Activated T-helper 9 cell treated with anti-CD3 and anti-CD28 coated beads, Interleukin-2, amount 50 U/mL, for 16 hours (primary cell): ENCODE data around the gene PDSS2.
"Not testable (repeated sequence)": the region's sequence is repeated elsewhere in the genome, so short reads cannot be mapped to it uniquely, and the experiment has no call there.

Experiments
- DNase-seq: peaks from one replicate; pipeline ENCODE4 v3.0.0-alpha.2; 2020; ENCODE audit warnings: low read depth

Gene PDSS2

DNA sequence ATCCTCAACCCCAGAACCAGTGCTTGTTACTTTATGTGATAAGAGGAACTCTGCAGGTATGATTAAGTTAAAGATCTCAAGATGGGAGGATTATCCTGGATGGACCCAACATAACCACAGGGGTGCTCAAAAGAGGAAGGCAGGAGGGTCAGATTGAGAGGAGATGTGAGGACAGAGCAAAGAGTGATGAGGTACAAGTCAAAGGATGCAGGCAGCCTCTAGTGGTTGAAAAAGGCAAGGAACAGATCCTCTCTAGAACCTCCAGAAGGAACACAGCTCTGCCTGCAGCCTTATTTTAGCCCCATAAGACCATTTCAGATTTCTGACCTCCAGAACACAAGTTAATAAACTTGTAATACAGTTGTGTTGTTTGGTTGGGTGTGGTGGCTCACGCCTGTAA, 41.2 kb downstream of the PDSS2 start:
- DNase-seq: no peak

- DNase-seq: no peak
Observed at GRCh38 chr6:107416145-107416544, 43.2 kb downstream of the PDSS2 start.

DNA sequence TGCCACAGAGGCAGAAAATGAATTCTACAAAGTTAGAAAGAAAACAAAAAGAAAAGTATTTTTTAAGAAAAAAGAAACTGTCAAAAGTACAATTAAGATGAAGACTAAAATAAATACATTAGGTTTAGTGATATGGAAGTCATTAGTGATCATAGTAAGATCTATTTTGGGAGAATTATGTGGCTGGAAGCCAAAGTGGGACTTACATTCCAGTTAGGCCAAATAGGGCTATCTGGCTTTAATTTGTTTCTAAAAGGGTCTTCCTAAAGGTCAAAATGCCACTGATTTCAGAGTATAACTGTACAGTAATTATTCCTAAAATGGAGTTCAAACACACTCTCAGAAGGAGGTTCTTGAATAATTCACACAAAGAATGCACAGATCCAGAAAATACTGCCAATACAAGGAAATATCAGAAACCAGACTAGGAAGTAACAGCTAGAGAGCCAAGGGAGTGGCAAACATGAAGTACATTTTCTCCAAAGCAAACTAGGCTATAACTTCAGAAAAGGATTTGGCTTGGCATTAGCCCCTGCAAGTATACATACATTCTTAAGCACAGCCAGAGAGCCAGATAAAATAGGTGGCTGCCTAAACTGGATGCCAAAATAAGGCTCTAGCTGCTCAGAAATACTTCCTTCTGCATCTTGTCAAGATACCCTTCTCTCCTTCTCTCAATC, 45.3 kb downstream of the PDSS2 start:
- DNase-seq: no peak

DNA sequence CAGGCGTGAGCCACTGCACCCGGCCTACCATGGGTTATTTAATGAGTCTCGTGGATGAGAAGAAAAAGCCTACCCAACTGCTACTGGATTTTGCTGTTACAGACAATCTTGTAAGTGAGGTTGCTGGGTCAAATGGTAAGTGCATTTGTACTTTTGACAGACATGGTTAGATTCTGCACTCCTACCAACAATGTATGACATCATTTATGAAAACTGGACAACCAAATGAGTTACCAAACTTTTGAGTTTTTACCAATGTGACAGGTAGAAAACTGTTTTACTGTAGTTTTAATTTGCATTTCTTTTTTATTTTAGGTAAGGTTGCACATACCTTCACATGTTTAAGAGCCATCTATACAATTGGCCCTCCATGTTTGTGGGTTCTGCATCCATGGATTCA, 48.2 kb downstream of the PDSS2 start:
- DNase-seq: no peak

- no peak for DNase-seq
Observed at GRCh38 chr6:107409942-107410341, 49.4 kb downstream of the PDSS2 start.

DNA sequence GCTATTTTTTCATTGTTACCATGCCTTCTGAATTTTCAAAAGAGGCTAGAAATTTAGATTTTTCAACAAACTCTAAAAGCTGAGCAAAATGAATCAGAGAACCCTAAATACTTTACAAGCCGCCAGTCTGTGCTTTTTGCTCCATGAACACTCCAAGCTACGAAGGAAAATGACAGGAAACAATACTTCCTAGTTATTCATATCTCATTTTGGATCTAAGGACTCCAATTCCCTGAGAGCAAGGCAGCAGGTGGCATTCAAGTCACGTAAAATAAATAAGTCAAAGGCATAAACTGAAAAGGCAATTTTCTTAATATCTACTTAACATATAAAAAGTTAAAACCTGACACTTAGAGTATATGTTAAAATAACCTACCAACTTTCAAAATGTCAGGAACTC, 50.6 kb downstream of the PDSS2 start:
- no peak for DNase-seq

DNA sequence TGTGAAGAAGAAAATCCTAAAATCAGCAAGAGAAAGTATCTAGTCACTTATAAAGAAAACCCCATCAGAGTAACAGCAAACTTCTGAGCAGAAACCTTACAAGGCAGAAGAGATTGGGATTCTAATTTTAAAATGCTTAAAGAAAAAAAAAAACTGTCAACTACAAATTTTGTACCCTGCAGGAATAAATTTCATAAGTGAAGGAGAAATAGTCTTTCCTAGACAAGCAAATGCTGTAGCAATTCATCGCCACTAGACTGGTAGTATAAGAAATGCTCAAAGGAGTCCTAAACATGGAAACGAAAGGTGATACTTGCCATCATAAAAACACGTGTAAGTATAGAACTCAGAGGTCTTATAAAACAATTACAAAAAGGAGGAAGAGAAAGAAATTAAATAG, 54.4 kb downstream of the PDSS2 start:
- no peak for DNase-seq

GRCh38 chr6:107402533-107402932, 56.8 kb downstream of the PDSS2 start:
- DNase-seq: no peak

GRCh38 chr6:107401573-107401972, 57.8 kb downstream of the PDSS2 start:
- DNase-seq: no peak

- no peak for DNase-seq
Observed at GRCh38 chr6:107400616-107401147, 58.7 kb downstream of the PDSS2 start.

- DNase-seq: no peak
Observed at GRCh38 chr6:107399935-107400334, 59.4 kb downstream of the PDSS2 start.

- no peak for DNase-seq
Observed at GRCh38 chr6:107398001-107398400, 61.4 kb downstream of the PDSS2 start.

DNA sequence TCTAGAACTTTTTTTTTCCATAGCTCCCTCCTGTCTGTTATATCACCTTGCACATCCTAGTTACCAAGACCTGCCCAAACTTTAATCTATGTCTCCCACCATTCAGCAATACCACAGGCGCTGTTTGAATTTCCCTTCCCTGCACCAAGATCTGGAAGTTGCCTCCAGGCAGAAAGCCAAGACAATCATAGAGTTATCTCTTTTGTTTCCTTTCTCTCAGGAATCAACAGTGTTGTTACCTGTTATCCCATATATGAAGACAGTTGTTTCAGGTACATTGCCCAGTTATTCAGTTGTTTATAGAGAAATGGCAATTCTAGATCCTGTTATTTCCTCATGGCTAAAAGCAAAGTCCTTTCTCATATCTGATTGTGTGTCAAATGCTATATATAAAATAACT, 63.2 kb downstream of the PDSS2 start:
- DNase-seq: no peak

DNA sequence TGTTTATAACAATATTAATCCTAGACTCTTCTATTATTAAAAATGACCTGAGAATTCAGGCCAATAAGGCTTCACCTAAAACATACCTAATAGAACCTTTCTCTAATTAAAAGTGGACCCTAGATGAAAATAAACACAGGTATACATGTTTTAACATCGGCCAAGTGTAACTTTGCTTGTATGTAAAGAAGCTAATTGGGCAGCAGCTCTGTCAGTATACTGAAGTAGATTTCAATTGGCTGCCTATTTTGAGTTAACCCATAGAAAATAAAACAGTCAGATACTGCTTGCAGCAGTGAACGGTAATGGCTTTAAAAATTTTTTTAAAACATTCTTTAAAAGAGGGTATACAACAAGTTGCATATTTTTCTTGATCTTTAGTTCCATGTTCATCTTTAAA, 67.3 kb downstream of the PDSS2 start:
- no peak for DNase-seq

DNA sequence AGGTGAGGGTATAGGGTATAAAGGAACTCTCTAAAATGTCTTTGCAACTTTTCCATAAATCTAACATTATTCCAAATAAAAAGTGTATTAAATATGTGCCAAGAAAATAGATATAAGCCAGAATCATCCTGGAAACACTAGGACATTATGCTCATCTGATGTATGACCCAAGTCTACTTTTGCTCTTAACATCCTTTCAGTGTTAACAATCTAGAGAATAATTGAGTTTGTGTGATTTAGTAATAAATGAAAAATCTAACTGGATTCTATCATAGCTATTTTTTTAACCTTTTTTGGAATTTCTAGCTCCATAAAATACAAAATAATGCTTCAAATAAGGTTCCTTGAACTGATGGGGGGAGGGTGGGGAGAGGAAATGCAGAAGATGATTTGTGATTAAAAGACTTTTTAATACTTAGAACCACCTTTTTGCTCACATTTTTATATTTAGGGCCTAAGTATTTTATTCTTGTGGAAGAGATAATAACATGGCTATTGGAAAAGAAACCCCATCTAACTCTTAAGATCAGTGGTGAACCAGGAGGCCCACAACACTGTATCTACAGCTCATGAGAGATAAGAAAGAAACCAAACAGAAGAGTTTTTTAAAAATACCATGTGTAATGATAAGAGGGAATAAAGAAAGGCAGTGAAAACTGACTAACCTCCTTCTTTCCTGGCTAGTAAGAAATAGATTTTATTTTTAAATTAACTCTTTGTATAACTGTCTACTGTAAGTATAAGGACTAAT, 68.5 kb downstream of the PDSS2 start:
- no peak for DNase-seq

DNA sequence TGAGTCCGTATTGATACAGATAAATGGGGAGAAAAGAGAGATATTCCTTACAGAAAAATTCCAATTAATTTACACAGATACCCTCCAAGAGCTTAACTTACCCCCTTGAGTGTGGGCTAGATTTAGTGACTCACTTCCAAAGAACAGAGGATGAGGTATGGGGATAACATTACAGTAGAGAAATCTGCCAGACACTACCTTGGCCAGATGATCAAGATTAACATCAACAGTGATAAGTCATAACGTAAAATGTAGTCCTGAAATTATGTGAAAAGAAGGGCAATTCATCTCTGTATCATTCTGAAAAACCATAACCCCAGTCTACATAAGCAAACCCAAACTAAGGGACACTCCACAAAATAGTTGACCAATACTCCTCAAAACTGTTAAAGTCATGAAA, 69.3 kb downstream of the PDSS2 start:
- no peak for DNase-seq

DNA sequence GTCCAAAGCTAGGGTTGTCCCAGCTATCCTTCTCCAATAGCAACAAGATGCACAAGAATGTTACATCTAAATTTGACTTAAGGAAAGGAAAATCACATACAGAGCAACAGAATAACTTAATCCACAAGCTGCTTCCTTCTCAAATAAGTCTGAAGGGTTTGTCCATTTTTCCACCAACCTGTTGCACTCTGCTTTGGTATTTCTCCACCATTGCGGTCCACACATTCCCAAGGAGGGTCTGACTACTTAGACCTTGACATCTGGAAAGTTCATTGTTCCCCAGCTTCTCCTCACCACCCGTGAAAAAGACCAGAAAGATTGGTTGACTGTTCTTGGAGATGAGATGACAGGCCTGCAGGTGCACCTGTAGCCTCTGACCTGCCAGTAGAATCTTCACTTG, 72.5 kb downstream of the PDSS2 start:
- no peak for DNase-seq

DNA sequence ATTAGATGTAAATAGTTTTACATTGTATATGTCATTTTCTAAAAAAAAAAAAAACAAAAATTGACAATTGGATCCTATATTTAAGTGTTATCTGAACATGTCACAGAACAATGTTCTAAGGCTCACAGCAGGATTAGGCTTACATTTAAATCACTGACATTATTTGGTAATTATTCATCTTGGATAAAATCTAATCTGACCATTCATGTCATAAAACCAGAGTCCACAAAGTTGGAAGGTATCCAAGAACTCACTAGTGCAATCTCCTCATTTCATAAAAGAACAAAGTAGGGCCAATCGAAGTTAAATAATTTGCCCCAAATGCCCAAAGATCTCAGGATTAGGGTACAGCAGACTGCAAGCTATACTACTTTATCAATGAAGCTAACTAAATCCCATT, 73.0 kb downstream of the PDSS2 start:
- no peak for DNase-seq

- no peak for DNase-seq
Observed at GRCh38 chr6:107383705-107384104, 75.7 kb downstream of the PDSS2 start.

DNA sequence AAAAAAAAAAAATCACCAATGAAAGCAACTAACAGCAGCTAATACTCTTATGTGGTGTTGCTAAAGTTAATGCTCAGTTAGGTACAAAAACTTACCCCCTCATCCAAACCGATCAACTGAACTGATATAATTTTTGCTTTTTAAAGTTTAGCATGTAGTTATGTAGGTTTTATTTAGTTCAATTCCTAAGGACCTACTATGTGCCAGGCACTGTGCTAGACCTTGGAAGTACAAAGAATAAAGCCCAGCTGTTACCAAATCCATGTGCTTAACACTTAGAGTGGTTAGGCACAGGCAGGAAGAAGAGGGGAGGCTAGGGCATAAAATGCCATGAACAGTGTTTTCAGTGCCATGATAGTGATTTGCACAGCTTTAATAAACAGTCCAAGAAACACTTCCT, 85.1 kb downstream of the PDSS2 start:
- DNase-seq: no peak

DNA sequence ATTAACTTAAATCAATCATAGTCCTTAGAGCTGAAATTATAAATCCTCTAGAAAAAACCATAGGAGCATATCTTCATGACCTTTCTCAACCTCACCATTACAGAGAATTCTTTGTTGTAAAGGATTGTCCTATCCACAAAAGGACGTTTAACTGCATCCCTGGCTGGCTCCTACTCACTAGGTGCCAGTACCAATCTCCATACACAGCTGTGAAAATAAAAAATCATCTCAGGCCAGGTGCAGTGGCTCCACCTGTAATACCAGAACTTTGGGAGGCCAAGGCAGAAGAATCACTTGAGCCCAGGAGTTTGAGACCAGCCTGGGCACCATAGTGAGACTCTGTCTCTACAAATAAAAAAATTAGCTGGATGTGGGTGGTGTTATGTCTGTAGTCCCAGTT, 89.9 kb downstream of the PDSS2 start:
- no peak for DNase-seq

- no peak for DNase-seq
Observed at GRCh38 chr6:107368471-107368870, 90.9 kb downstream of the PDSS2 start.

DNA sequence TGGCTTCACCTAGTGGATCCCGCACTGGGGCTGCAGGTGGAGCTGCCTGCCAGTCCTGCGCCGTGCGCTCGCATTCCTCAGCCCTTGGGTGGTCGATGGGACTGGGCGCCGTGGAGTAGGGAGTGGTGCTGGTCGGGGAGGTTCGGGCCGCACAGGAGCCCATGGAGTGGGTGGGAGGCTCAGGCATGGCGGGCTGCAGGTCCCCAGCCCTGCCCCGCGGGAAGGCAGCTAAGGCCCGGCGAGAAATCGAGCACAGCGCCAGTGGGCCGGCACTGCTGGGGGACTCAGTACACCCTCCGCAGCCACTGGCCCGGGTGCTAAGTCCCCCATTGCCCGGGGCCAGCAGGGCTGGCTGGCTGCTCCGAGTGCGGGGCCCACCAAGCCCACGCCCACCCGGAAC, 95.2 kb downstream of the PDSS2 start:
- not testable (repeated sequence) for DNase-seq
